HL-60 (cell line): ENCODE measurements around the gene NRXN2.

Experiments used
- DNase-seq, 2 experiments: peaks; one replicate each; pipeline ENCODE4 v3.0.0-alpha.2; 2010 to 2020; ENCODE audit warnings: low read depth in 1 of 2, low spot score in 1 of 2
- H3K27ac ChIP-seq: fragments of 250-450 bp; sonication (Bioruptor Pico); replicated peaks from 2 replicates; pipeline ENCODE4 v1.5.1; 2020; ENCODE audit warnings: mild to moderate bottlenecking, moderate library complexity
- H3K27me3 ChIP-seq: fragments of 250-450 bp; sonication (Bioruptor Pico); 2 replicates; pipeline ENCODE4 v1.5.1; 2021; ENCODE audit warnings: mild to moderate bottlenecking, moderate library complexity; ENCODE audit not compliant: insufficient read depth, poor library complexity, severe bottlenecking
- H3K4me3 ChIP-seq: replicated peaks from 2 replicates; pipeline ENCODE4 v1.5.1; 2011; ENCODE audit warnings: mild to moderate bottlenecking, control low read depth, low read length; ENCODE audit not compliant: insufficient read depth
- GABPA ChIP-seq: IDR thresholded peaks from 2 replicates; pipeline ENCODE4 v1.6.1; 2012; ENCODE audit warnings: low read depth
- POLR2AphosphoS5 ChIP-seq: IDR thresholded peaks from 2 replicates; pipeline ENCODE4 v1.6.1; 2012; ENCODE audit warnings: low read depth
- SPI1 ChIP-seq: IDR thresholded peaks from 2 replicates; pipeline ENCODE4 v1.6.1; 2012; ENCODE audit warnings: low read depth, mild to moderate bottlenecking, borderline replicate concordance
- TF ChIP-seq, protein P1 (sequence below): IDR thresholded peaks from one replicate; pipeline ENCODE4 v1.5.1; 2011; ENCODE audit warnings: low read length, control low read depth, inconsistent platforms; ENCODE audit not compliant: insufficient read depth
- TF ChIP-seq, protein P2 (sequence below): IDR thresholded peaks from 2 replicates; pipeline ENCODE4 v1.6.1; 2012; ENCODE audit warnings: low read depth; ENCODE audit not compliant: insufficient replicate concordance

The NRXN2 gene

DNA sequence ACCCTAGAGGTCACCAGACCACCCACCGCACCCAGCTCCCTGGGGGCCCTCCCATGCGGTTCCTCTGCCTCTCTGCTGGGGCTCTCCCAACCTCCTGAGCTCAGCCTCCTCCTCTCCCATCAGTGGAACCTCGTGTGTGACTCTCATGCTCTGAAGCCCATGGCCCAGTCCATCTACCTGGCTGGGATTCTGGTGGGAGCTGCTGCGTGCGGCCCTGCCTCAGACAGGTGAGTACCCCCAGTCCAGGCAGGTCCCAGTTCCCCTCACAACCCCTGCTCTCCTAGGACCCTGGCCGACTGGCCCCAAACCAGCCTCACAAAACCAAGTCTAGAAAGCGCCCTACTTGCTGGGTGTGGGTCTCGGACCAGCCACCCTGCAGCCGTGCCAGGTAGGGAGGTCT, 130.3 kb downstream of the NRXN2 start:
- Histone ChIP-seq H3K27ac (no peak overlapping the region), H3K4me3 (no peak overlapping the region), H3K27me3 (no peaks in the 10 kb centered on the region)
- DNase-seq: no peak
- no peak for TF ChIP-seq SPI1

DNA sequence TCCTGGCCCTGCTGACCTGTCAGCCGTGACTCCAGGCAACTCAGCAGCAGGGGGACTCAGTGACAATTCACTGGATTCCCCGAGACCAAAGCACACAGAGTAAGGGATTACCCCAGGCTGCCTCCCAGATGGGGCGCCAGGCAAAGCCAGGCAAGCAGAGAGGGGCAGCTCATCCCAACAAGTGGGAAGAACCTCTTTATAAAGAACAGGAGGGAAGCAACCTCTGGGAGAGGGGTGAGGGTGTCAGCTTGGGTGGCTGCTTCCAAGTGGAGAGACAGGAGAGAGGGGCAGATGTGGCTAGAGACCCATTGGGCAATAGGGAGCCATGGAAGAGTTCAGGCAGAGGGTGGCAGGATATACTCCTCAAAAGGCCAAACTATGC, 130.8 kb downstream of the NRXN2 start:
- Histone ChIP-seq H3K27me3 (no peaks in the 10 kb centered on the region), H3K27ac (no peak overlapping the region), H3K4me3 (no peak overlapping the region)
- no peak for DNase-seq
- TF ChIP-seq, protein P1, sequence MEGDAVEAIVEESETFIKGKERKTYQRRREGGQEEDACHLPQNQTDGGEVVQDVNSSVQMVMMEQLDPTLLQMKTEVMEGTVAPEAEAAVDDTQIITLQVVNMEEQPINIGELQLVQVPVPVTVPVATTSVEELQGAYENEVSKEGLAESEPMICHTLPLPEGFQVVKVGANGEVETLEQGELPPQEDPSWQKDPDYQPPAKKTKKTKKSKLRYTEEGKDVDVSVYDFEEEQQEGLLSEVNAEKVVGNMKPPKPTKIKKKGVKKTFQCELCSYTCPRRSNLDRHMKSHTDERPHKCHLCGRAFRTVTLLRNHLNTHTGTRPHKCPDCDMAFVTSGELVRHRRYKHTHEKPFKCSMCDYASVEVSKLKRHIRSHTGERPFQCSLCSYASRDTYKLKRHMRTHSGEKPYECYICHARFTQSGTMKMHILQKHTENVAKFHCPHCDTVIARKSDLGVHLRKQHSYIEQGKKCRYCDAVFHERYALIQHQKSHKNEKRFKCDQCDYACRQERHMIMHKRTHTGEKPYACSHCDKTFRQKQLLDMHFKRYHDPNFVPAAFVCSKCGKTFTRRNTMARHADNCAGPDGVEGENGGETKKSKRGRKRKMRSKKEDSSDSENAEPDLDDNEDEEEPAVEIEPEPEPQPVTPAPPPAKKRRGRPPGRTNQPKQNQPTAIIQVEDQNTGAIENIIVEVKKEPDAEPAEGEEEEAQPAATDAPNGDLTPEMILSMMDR: no peak
- TF ChIP-seq SPI1 (no peak), GABPA (no peak), POLR2AphosphoS5 (no peak)

DNA sequence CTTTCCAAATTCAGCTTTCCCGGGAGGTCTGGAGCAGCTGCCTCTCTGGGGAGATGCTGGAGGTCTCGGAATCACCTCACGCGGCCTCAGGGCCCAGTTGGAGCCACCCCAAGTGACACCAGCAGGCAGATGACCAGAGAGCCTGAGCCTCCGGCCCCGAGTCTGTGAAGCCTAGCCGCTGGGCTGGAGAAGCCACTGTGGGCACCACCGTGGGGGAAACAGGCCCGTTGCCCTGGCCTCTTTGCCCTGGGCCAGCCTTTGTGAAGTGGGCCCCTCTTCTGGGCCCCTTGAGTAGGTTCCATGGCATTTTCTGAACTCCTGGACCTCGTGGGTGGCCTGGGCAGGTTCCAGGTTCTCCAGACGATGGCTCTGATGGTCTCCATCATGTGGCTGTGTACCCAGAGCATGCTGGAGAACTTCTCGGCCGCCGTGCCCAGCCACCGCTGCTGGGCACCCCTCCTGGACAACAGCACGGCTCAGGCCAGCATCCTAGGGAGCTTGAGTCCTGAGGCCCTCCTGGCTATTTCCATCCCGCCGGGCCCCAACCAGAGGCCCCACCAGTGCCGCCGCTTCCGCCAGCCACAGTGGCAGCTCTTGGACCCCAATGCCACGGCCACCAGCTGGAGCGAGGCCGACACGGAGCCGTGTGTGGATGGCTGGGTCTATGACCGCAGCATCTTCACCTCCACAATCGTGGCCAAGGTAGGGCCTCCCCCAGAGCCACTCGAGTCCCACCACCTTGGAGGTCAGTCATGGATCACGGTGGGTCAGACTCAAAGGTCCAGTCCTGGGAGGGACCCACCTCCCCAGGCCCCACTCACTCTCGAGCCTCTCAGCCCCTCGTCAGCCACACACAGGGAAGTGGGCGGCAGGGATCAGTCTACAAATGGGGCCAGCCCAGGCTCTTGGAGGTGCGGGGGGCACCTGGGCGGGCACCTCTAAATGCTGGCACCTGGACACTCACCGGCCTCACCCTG, 131.5 kb downstream of the NRXN2 start:
- TF ChIP-seq, protein P2, sequence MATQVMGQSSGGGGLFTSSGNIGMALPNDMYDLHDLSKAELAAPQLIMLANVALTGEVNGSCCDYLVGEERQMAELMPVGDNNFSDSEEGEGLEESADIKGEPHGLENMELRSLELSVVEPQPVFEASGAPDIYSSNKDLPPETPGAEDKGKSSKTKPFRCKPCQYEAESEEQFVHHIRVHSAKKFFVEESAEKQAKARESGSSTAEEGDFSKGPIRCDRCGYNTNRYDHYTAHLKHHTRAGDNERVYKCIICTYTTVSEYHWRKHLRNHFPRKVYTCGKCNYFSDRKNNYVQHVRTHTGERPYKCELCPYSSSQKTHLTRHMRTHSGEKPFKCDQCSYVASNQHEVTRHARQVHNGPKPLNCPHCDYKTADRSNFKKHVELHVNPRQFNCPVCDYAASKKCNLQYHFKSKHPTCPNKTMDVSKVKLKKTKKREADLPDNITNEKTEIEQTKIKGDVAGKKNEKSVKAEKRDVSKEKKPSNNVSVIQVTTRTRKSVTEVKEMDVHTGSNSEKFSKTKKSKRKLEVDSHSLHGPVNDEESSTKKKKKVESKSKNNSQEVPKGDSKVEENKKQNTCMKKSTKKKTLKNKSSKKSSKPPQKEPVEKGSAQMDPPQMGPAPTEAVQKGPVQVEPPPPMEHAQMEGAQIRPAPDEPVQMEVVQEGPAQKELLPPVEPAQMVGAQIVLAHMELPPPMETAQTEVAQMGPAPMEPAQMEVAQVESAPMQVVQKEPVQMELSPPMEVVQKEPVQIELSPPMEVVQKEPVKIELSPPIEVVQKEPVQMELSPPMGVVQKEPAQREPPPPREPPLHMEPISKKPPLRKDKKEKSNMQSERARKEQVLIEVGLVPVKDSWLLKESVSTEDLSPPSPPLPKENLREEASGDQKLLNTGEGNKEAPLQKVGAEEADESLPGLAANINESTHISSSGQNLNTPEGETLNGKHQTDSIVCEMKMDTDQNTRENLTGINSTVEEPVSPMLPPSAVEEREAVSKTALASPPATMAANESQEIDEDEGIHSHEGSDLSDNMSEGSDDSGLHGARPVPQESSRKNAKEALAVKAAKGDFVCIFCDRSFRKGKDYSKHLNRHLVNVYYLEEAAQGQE: no peak
- TF ChIP-seq, protein P1: no peak
- TF ChIP-seq GABPA: no peak
- TF ChIP-seq SPI1: no peak
- no peak for TF ChIP-seq POLR2AphosphoS5
- DNase-seq: no peak
- no peaks in the 10 kb centered on the region for H3K27me3 ChIP-seq

DNA sequence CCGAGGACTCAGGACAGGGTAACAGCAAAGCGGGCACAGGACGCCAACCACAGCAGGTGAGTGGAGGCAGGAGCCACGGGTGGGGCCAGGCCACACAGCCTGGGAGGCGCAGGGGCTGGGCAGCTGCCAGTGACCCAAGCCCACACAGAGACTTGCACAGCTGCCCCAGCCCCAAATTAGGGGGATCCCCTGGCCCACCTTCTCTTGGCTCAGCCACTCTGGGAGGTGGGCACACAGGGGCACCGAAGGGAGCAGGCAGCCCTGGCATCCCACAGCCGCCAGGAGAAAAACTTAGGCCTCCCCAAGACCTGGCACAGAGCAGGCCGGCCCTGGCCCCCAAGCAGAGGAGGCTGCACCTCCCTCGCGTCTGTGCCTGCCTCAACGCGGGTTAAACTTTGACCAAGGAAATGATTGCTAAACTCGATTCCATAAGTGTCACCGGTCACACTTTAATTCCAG, 132.2 kb downstream of the NRXN2 start, which contains the start of gene SLC22A12:
Gene SLC22A12 (plus strand): TSS at position 458 of the 459 bp plus-strand sequence. CDS start 337 bp downstream, outside the sequence.
- no peak for DNase-seq
- no peak for TF ChIP-seq GABPA
- TF ChIP-seq, protein P1: no peak
- TF ChIP-seq, protein P2: no peak
- no peak for TF ChIP-seq SPI1
- no peak for TF ChIP-seq POLR2AphosphoS5
- H3K27me3 ChIP-seq: no peaks in the 10 kb centered on the region
- no peak within 1 kb of the TSS for H3K4me3 ChIP-seq
- no peak within 1 kb of the TSS for H3K27ac ChIP-seq

More for the DNA sequence above, 131.5 kb downstream of the NRXN2 start:
- Histone ChIP-seq H3K4me3 (no peak overlapping the region), H3K27ac (no peak overlapping the region)
